ENCODE measurements around the gene INSYN1. TPM values are rescaled to one million over a fixed set of nuclear protein-coding genes. Genes with fewer than 3 reads are reported as not detected.

INSYN1 gene
- total and polyA plus RNA-seq, 2 experiments from 2014 or later: 0.18 to 14.2 TPM

DNA sequence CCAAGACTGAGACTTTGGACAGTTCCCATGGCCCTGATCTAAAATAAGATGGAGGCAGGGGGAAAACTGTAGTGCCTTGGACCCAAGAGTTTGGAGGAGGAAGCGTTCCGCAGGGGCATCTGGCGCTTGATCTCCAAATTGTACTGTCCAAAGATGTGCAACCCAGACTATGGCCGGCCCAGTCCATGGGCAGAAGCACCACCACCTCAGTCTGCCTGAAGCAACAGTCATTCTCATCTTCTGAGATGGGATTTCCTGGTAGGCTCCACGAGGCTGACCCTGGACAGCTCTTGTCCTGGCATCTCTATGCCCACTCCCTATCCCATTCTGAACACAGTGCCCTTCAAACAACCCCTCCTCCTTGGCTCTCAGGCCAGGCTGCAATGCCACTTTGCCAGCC is 3.6 kb downstream of the INSYN1 start:
- Histone ChIP-seq H3K79me2 (replicated peaks; ENCODE audit: insufficient read depth) (no peaks in the 10 kb centered on the region), H3K4me1 (ENCODE audit: insufficient read depth) (peaks cover 27% of the 10 kb centered on the region), H3K4me2 (no peak overlapping the region), H3F3A (replicated peaks; ENCODE audit: low read depth) (no peaks in the 10 kb centered on the region; the same call in 1 of the 2 replicates), H2AFZ (no peak overlapping the region), H3K27ac (ENCODE audit: low read depth) (no peak overlapping the region), H4K20me1 (replicated peaks; ENCODE audit: insufficient read depth) (no peaks in the 10 kb centered on the region), H3K9me2 (ENCODE audit: insufficient read depth) (no peaks in the 10 kb centered on the region), H3K4me3 (no peak overlapping the region), H3K27me3 (ENCODE audit: insufficient read depth) (peaks cover 16% of the 10 kb centered on the region), H3K36me3 (ENCODE audit: insufficient read depth) (no peaks in the 10 kb centered on the region)
- no peaks in the 10 kb centered on the region for H3K9me3 Mint-ChIP-seq
- peaks cover 24% of the 10 kb centered on the region for H3K27me3 Mint-ChIP-seq (ENCODE audit: insufficient read depth, low read depth, poor library complexity)
- no peak for TF ChIP-seq REST (IDR thresholded peaks at IDR 0.05; ENCODE audit: unreplicated experiment)
- TF ChIP-seq CTCF (conservative IDR thresholded peaks at IDR 0.05; ENCODE audit: low read depth in 2 of 2): no peak
- TF ChIP-seq CREB1 (CRISPR knock-in tag; IDR thresholded peaks at IDR 0.05; ENCODE audit: low read depth): no peak
- TF ChIP-seq, protein P1, sequence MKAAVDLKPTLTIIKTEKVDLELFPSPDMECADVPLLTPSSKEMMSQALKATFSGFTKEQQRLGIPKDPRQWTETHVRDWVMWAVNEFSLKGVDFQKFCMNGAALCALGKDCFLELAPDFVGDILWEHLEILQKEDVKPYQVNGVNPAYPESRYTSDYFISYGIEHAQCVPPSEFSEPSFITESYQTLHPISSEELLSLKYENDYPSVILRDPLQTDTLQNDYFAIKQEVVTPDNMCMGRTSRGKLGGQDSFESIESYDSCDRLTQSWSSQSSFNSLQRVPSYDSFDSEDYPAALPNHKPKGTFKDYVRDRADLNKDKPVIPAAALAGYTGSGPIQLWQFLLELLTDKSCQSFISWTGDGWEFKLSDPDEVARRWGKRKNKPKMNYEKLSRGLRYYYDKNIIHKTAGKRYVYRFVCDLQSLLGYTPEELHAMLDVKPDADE (IDR thresholded peaks at IDR 0.05): no peak
- TF ChIP-seq ZNF331 (CRISPR knock-in tag; IDR thresholded peaks at IDR 0.05; ENCODE audit: low read depth): no peak
- TF ChIP-seq POLR2AphosphoS5 (IDR thresholded peaks at IDR 0.05; ENCODE audit: low read depth): no peak
- TF ChIP-seq ZNF462 (CRISPR knock-in tag; IDR thresholded peaks at IDR 0.05): no peak
- no peak for TF ChIP-seq EZH2 (IDR thresholded peaks at IDR 0.05; ENCODE audit: low read depth, unreplicated experiment)
- no peak for TF ChIP-seq EZH2phosphoT487 (IDR thresholded peaks at IDR 0.05; ENCODE audit: unreplicated experiment)
- TF ChIP-seq JUNB (IDR thresholded peaks at IDR 0.05; ENCODE audit: unreplicated experiment): no peak
- no peak for TF ChIP-seq STAT1 (IDR thresholded peaks at IDR 0.05; ENCODE audit: unreplicated experiment)
- no peak for TF ChIP-seq NANOG (IDR thresholded peaks at IDR 0.05; ENCODE audit: borderline replicate concordance)
- TF ChIP-seq ZNF114 (CRISPR knock-in tag; IDR thresholded peaks at IDR 0.05): no peak
- DNase-seq (ENCODE audit: low spot score) (no peak), ATAC-seq (no peak)
- no peak overlapping the region for H3K4me3 Mint-ChIP-seq
- no peak overlapping the region for H3K27ac Mint-ChIP-seq
- peaks cover 55% of the 10 kb centered on the region for H3K4me1 Mint-ChIP-seq
- H3K36me3 Mint-ChIP-seq (ENCODE audit: low read depth): no peaks in the 10 kb centered on the region; the same call in 2 of the 3 replicates
